ENCODE measurements around the gene COLEC12. TPM values are rescaled to one million over a fixed set of nuclear protein-coding genes. Genes with fewer than 3 reads are reported as not detected.

COLEC12 gene
- total RNA-seq, 2 donors from 2014 or later = 1.9 to 4.7 TPM

GRCh38 chr18:523561-523960 is 23.1 kb upstream of the COLEC12 start:
- Histone ChIP-seq H3K4me3 (no peak overlapping the region), H3K27me3 (no peaks in the 10 kb centered on the region), H3K9ac (ENCODE audit: low read depth in 2 of 2, low read length in 2 of 2) (no peak overlapping the region)

GRCh38 chr18:519019-519879 is 18.7 kb upstream of the COLEC12 start:
- no peaks in the 10 kb centered on the region for H3K9me3 ChIP-seq
- no peaks in the 10 kb centered on the region for H3K36me3 ChIP-seq
- H3K27ac ChIP-seq = no peak overlapping the region
- intact Hi-C loops (cut with DNase I) = no loop called here
- no peaks in the 10 kb centered on the region for H3K27me3 ChIP-seq
- H3K4me1 ChIP-seq = no peaks in the 10 kb centered on the region
- DNase-seq = no peak
- no peak overlapping the region for H3K9ac ChIP-seq (ENCODE audit: low read depth in 2 of 2, low read length in 2 of 2)
- no peak for TF ChIP-seq CTCF (IDR thresholded peaks at IDR 0.05)
- no peak overlapping the region for H3K4me3 ChIP-seq

More at GRCh38 chr18:523561-523960, 23.1 kb upstream of the COLEC12 start:
- no peak for TF ChIP-seq CTCF (IDR thresholded peaks at IDR 0.05)
- Histone ChIP-seq H3K27ac (no peak overlapping the region), H3K4me1 (no peaks in the 10 kb centered on the region), H3K36me3 (no peaks in the 10 kb centered on the region), H3K9me3 (no peaks in the 10 kb centered on the region)
- intact Hi-C loops (cut with DNase I) = no loop called here
- DNase-seq = no peak

GRCh38 chr18:518081-518480 is 17.6 kb upstream of the COLEC12 start:
- no peaks in the 10 kb centered on the region for H3K36me3 ChIP-seq
- no peak for TF ChIP-seq CTCF (IDR thresholded peaks at IDR 0.05)
- H3K4me1 ChIP-seq = no peaks in the 10 kb centered on the region
- H3K27me3 ChIP-seq = no peaks in the 10 kb centered on the region
- H3K9me3 ChIP-seq = no peaks in the 10 kb centered on the region
- H3K4me3 ChIP-seq = no peak overlapping the region
- no peak overlapping the region for H3K27ac ChIP-seq
- intact Hi-C loops (cut with DNase I) = no loop called here
- H3K9ac ChIP-seq (ENCODE audit: low read depth in 2 of 2, low read length in 2 of 2) = no peak overlapping the region
- DNase-seq = no peak

GRCh38 chr18:515838-516237 is 15.3 kb upstream of the COLEC12 start:
- intact Hi-C loops (cut with DNase I) = no loop called here
- TF ChIP-seq CTCF (IDR thresholded peaks at IDR 0.05) = no peak
- no peaks in the 10 kb centered on the region for H3K4me1 ChIP-seq
- H3K9me3 ChIP-seq = no peaks in the 10 kb centered on the region
- no peak overlapping the region for H3K4me3 ChIP-seq
- no peak for DNase-seq
- no peaks in the 10 kb centered on the region for H3K27me3 ChIP-seq
- H3K27ac ChIP-seq = no peak overlapping the region
- no peaks in the 10 kb centered on the region for H3K36me3 ChIP-seq
- no peak overlapping the region for H3K9ac ChIP-seq (ENCODE audit: low read depth in 2 of 2, low read length in 2 of 2)

- H3K27ac ChIP-seq = no peak overlapping the region
- H3K4me1 ChIP-seq = no peaks in the 10 kb centered on the region
- no peak overlapping the region for H3K9ac ChIP-seq (ENCODE audit: low read depth in 2 of 2, low read length in 2 of 2)
- no peak overlapping the region for H3K4me3 ChIP-seq
- H3K27me3 ChIP-seq = no peaks in the 10 kb centered on the region
- intact Hi-C loops (cut with DNase I) = no loop called here
- no peak for TF ChIP-seq CTCF (IDR thresholded peaks at IDR 0.05)
- H3K36me3 ChIP-seq = no peaks in the 10 kb centered on the region
- no peaks in the 10 kb centered on the region for H3K9me3 ChIP-seq
- no peak for DNase-seq
Measured at GRCh38 chr18:515156-515815, 14.8 kb upstream of the COLEC12 start.

All from colonic mucosa (tissue), 4 donors.